ENCODE data around the gene OR1M1.
"Not testable (repeated sequence)": the region's sequence is repeated elsewhere in the genome, so short reads cannot be mapped to it uniquely, and the experiment has no call there.

Gene OR1M1, protein sequence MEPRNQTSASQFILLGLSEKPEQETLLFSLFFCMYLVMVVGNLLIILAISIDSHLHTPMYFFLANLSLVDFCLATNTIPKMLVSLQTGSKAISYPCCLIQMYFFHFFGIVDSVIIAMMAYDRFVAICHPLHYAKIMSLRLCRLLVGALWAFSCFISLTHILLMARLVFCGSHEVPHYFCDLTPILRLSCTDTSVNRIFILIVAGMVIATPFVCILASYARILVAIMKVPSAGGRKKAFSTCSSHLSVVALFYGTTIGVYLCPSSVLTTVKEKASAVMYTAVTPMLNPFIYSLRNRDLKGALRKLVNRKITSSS

DNA sequence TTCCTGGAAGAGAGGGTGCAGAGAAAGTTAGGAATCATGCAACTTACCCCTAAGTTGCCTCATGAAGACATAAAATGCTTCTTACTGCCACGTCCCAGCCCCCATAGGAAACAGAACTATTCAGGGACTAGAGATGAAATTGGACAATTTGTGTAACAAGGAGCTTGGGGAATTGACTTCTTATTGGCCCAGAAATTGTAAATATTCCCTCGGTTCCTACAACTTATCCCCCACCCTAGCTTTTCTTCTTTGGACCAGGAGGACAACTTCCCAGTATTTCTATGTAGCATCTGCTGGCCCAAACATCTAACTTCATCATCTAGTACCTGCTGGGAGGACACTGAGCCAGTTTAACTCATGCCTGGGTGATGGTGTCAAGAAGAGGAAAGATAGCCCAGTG is at the start of gene OR1M1:
OR1M1 (plus strand) TSS at position 301 of the 400 bp plus-strand sequence. CDS start 6,184 bp downstream, outside the sequence.
- DNase-seq (ENCODE audit: low spot score), result no peak

DNA sequence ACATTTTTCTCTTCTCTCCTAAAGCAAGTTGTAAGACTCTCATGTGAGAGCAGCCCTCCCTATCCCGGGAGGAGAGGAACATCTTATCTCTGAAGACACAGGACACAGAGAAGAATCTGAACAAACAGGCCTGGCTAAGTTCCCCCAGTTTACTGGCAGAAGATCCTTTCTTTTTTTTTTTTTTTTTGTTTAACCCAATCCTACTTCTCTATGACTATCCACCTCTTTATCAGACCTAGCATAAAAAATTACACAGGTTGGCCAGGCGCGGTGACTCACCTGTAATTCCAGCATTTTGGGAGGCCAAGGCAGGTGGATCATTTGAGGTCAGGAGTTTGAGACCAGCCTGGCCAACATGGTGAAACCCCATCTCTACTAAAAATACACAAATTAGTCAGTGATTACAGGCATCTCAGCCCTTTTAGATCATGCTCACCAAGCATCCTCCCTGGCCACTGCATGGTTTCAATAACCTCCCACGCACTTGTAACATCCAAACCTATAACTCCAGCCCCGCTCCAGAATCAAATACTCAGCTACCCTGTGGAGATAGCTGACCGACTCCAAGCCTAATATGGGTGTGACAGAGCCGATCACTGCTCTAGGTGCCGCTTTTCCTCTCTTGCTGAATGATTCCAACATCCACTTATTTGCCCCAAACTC is 49.3 kb upstream of the OR1M1 start:
- DNase-seq (ENCODE audit: low spot score), result no peak

DNA sequence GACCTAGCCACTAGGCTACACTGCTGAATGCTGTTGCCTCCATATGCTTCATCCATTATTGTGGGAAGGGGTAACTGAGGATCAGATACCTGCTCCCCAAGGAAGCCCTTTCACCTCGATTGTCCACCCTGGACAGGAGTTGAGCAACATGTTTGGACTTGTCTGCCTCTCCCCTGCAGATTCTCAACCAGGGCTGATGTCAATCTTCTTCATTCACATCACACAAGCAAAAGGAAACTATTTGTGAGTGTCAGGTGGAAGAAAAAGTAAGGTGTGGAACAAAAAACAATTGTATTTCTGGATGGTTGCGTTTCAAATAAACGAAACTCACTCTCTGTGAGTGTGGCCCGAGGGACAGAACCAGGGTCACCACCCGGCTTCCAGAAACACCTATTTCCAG is 47.1 kb upstream of the OR1M1 start:
- DNase-seq (ENCODE audit: low spot score), result no peak

DNA sequence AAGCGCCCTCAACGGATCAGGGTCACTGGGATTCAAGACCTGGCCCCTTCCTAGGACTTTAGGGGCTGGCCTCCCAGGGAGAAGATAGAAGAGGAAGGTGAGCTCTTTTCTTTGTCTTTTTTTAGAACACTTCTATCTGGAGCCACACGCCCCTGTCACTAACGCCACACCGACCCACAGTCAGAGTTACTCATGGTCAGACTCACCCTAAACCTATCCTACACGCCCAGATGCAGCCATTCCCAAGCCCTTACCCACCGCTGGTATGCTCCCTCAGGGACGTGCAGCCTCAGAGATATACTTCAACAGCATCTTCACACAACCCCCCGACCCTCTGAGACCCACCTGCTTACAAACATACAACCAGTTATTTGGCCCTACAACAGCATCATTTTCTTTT is 46.7 kb upstream of the OR1M1 start:
- DNase-seq (ENCODE audit: low spot score), result no peak

DNA sequence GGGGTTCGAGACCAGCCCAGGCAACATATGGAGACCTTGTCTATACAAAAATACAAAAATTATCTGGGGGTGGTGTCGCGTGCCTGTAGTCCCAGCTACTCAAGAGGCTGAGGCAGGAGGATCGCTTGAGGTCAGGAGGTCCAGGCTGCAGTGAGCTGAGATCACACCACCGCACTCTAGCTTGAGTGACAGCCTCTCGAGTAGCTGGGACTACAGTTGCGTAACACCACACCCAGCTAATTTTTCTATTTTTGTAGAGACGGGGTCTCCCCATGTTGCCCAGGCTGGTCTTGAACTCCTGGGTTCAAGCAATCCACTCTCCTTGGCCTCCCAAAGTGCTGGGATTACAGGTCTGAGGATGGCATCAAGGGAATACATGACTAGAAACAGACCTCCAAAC is 45.8 kb upstream of the OR1M1 start:
- no peak for DNase-seq (ENCODE audit: low spot score)

DNA sequence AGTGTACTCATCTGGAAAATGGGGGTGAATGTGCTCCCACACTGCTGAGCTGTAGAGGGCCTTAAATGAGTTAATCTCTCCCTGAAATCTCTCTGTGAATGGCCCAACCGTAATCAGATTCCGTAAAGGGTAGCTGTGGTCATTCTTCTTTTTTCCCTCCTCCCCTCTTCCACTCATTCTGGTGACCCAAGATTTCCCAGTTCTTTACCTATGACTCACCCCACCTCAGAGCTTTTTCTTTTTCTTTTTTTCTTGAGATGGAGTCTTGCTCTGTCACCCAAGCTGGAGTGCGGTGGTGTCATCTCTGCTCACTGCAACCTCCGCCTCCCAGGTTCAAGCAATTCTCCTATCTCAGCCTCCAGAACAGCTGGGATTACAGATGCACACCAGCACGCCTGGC is 43.3 kb upstream of the OR1M1 start:
- DNase-seq (ENCODE audit: low spot score), result no peak

DNA sequence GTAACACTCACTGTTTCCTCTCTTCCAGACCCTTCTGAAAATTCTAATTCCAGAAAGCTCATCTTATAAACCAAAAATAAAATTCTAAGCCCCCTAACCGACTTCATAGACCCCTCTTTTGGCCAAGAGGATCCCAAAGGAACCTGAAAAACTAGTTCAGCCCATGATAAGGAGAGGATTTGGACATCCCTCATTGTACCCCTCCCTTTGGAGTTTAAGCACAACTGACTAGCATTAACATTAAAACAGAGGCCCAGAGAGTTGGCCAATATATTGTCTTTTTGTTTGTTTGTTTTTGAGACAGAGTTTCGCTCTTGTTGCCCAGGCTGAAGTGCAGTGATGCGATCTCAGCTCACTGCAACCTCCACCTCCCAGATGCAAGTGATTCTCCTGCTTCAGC is 42.4 kb upstream of the OR1M1 start:
- no peak for DNase-seq (ENCODE audit: low spot score)

DNA sequence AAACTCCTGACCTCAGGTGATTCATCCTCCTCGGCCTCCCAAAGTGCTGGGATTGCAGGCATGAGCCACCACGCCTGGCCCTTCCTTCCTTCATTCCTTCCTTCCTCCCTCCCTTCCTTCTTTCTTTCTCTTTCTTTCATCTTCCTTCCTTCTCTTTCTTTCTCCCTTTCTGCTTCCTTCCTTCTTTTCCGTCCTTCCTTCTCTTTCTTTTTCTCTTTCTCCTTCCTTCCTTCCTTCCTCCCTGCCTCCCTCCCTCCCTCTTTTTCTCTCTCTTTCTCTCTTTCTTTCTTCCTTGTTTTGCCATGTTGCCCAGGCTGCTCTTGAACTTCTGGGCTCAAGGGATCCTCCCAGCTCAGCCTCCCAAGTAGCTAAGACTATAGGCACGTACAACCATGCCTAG is 40.2 kb upstream of the OR1M1 start:
- DNase-seq (ENCODE audit: low spot score), result no peak

DNA sequence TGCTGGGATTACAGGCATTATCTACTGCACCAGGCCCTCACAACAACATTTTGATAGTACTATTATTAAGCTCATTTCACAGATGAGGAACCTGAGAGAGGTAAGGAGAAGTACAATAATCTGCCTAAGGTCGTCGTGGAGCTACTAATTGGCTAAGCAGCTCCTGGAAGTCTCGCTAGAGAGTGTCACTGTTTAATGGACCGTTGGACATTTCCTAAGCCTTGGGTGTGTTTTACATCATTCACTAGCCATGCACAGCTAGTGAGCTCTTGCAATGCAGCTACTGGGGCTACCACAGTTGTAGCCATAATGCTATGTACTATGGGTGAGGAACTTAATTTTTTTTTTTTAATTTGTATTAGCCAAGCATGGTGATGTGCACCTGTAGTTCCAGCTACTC is 34.0 kb upstream of the OR1M1 start:
- DNase-seq (ENCODE audit: low spot score), result no peak

DNA sequence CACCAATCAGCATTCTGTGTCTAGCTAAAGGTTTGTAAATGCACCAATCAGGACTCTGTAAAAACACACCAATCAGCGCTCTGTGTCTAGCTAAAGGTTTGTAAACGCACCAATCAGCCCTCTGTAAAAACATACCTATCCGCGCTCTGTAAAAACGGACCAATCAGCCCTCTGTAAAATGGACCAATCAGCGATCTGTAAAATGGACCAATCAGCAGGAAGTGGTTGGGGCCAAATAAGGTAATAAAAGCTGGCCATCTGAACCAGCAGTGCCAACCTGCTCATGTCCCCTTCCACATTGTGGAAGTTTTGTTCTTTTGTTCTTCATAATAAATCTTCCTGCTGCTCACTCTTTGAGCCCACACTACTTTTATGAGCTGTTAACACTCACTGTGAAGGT is 33.2 kb upstream of the OR1M1 start:
- DNase-seq (ENCODE audit: low spot score), result not testable (repeated sequence)

DNA sequence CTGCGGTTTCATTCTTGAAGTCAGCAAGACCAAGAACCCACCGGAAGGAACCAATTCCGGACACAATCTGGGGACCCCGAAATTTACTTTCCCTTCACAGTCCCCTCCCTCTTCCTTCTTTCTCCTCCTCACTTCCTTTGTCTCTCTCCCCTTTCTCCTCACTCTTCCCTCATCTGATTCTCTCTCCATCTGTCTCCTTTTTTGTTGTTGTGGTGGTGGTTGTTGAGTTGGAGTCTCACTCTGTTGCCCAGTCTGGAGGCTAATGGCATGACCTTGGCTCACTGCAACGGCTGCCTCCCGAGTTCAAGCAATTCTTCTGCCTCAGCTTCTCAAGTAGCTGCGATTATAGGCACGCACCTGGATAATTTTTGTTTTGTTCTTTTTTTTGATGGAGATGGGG is 32.7 kb upstream of the OR1M1 start:
- no peak for DNase-seq (ENCODE audit: low spot score)

DNA sequence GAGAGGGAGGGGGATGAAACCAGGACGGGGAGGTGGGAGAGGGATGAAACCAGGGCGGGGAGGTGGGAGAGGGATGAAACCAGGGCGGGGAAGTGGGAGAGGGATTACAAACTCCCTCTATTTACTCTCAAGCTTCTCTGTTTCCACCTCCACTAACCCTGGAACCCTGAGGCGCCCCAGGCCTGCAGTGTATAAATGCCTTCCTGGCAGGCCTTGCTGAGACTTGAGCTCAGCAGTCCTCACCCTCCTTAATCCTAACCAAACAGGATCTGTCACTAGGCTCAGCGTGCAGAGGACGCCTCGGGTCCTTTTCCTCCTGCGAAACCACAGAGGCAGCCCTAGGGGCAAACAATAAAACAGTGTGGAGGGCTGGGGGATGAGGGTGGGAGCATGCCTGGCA is 32.1 kb upstream of the OR1M1 start:
- no peak for DNase-seq (ENCODE audit: low spot score)

DNA sequence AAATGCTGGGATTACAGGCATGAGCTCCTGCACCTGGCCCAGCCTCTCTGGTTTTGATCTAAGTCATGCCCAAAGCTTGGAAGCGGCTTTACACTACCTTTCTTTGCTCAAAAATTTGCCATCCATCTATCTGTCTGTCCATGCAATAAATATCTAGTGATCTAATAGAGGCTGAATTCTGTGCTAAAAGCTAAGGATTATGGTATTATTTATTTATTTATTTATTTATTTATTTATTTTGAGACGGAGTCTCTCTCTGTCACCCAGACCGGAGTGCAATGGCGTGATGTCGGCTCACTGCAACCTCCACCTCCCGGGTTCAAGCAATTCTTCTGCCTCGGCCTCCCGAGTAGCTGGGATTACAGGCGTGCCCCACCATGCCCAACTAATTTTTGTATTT is 30.7 kb upstream of the OR1M1 start:
- not testable (repeated sequence) for DNase-seq (ENCODE audit: low spot score)

DNA sequence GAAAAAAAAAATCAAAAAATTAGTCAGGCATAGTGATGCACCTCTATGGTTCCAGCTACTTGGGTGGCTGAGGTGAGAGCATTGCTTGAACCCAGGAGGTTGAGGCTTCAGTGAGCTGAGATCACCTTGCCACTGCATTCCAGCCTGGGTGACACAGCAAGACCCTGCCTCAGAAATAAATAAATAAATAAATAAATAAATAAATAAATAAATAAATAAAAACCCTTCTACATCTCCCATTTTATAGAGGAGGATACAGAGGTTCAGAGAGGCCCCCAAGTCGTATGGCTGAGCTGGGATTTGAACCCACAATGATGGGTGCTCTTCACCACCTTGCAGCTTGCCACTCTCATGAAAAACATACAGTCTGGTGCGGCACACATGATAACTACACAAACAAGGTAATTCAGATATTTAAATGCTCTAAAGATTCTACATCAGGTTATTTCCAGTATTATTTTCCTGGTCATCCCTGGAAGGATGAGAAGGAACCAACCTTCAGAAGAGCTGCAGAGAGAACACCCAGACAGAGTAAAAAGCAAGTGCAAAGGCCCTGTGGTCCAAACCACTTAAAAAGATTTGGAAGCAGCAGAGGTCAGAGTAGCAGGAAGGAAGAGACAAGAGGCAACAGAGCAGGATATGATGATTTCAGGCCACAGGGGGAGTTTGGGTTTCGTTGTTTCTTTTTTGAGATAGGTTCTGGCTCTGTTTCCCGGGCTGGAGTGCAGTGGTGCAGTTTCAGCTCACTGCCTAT is 29.2 kb upstream of the OR1M1 start:
- no peak for DNase-seq (ENCODE audit: low spot score)

DNA sequence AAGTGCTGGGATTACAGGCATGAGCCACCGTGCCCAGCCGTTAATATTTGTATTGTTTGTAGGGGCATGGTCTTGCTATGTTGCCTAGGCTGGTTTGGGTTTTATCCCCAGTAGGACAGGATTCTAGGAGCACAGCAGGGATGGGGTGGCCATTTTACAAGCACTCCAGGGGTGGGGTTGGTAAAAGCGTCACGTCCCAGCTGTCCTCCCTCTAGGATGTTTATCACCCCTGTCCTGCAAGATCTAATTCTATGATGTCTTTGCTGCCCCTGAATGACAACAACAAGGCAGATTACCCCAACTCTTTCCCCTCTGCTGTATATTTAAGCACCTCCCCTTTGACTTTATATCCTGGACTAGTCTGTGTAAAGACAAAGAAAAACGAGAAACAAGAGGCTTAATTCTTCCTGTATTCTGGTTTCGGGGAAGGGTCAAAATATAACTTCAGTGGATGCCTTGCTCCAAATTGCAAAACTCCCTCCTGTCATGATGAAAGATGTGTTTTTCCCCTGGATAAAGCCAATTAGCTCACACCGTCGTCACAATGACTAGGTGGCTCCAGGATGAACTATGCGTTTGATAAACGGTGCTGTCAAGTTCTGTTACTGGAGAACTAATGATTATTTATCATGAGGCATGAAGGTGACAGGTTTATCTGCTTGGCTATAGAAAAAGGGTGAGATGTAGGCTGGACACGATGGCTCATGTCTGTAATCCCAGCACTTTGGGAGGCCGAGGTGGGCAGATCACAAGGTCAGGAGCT is 27.8 kb upstream of the OR1M1 start:
- no peak for DNase-seq (ENCODE audit: low spot score)

DNA sequence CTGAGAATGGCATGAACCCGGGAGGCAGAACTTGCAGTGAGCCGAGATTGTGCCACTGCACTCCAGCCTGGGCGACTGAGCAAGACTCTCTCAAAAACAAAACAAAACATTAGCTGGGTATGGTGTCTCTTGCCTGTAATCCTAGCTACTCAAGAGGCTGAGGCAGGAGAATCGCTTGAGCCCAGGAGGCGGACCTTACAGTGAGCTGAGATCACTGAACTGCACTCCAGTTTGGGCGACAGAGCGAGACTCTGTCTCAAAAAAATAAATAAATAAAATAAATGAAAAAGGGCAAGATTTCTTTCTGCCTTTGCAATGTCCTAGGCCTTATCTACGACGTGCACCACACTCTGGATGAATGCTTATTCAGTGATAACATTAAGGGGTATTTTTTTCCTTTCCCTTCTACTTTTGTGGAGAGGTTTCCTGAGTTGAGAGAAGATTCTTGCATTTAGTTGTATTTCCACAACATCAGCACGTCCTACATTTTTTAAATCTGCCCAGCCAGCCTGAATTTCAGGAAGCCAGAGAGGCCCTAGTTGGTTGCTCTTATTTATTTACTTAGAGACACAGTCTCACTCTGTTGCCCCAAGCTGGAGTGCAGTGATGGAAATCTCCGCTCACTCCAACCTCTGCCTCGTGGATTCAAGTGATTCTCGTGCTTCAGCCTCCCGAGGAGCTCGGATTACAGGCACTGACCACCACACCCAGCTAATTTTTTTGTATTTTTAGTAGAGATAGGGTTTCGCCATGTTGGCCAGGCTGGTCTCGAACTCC is 26.1 kb upstream of the OR1M1 start:
- no peak for DNase-seq (ENCODE audit: low spot score)

DNA sequence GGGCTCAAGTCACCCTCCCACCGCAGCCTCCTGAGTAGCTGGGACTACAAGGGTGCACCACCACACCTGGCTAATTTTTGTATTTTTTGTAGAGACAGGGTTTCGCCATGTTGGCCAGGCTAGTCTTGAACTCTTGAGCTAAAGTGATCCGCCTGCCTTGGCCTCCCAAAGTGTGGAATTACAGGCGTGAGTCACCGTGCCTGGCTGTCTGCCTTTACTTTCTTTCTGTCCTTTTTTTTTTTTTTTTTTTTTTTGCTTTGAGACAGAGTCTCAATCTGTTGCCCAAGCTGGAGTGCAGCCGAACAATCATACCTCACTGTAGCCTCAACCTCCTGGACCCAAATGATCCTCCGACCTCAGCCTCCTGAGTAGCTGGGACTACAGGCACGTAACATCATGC is 25.0 kb upstream of the OR1M1 start:
- no peak for DNase-seq (ENCODE audit: low spot score)

DNA sequence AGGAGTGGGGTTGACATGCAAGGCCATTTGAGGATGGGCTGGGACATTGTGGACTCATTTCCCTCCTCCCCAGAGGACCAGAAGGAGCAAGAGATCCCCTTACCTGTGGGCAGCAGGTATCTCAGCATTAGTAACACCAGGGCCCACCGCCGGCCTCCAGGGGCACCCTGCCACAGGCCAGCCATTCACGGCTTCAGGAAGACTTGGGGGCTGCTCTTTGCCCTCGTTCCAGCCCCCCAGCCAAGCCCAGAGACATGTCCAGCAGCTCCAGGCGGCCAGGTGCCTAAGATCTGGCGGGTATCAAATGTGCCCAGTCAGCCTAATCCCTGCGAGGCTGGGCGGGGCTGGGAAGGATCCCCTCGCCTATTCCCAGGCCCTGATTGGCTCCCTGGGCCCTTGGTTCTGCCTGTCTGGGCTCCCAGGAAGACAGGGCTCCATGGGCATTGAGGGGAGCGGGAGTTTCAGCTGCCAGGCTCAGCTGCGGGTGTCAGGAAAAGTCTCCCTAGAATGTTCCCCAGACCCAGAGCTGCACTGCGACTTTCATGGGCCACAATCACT is 21.3 kb upstream of the OR1M1 start:
- no peak for DNase-seq (ENCODE audit: low spot score)

DNA sequence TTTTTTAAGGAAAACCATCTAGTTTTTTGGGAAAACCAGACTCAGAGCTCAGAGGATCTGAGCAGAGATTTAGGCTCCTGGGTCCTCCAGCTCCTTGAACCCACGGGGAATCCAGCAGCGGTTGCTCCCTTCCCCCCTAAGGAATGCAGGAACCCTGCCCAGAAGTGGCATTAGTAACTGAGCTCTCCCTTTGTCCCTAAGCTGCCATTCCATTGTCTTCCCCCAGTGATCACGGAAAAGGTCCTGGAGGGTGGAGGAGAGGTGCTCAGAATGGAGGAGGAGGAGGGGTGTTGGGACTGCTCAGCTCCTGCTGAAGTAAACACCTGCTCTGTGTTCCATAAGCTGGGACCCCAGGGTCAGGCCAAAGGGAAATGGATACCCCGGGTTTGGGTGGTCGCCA is 16.8 kb upstream of the OR1M1 start:
- DNase-seq (ENCODE audit: low spot score), result no peak

DNA sequence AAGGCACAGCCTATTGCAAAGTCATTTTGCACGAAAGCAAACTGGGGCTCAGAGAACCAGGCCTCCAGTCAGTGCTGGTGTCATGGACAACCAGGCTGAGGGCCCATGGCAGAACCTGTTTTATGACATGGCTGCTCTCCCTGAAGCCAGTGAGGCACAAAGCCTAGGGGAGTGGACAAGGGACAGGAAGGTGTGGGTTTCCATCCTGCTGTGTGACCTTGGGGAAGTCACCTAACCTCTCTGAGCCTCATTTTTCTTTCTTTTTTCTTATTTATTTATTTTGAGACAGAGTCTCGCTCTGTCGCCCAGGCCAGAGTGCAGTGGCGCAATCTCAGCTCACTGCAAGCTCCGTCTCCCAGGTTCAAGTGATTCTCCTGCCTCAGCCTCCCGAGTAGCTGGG is 15.1 kb upstream of the OR1M1 start:
- not testable (repeated sequence) for DNase-seq (ENCODE audit: low spot score)

DNA sequence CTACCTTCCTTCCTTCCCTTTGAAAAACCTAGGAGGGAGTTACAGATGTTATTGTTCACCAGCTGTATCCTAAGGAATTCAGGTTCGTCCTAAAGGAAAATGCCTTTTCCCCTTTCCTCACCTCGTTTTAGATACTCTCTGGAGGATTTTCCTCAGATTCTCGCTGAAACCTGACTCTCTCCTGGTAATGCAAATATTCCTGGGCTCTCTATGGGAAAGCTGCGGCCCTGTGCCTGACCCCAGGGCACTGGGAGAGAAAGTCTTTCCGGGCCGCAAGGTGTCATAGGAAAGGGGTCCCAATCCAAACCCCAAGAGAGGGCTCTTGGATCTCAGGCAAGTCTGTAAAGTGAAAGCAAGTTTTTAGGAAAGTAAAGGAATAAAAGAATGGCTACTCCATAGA is 13.1 kb upstream of the OR1M1 start:
- no peak for DNase-seq (ENCODE audit: low spot score)
